ENCODE data around the gene NCBP1.

NCBP1 gene

GRCh38 chr9:97627624-97628023 is 6.0 kb upstream of the NCBP1 start:
- no peak for DNase-seq

GRCh38 chr9:97628668-97629067 is 5.0 kb upstream of the NCBP1 start:
- no peak for DNase-seq

GRCh38 chr9:97629156-97629555 is 4.5 kb upstream of the NCBP1 start:
- no peak for DNase-seq

- no peak for DNase-seq
These were observed 3.0 kb upstream of the NCBP1 start for GRCh38 chr9:97630591-97630990.

- DNase-seq: peak; percentile 45
These were observed 1.2 kb upstream of the NCBP1 start for GRCh38 chr9:97632248-97632984.

- no peak for DNase-seq
These were observed 354 bp downstream of the NCBP1 start for GRCh38 chr9:97633859-97634490.

- no peak for DNase-seq
These were observed 1.4 kb downstream of the NCBP1 start for GRCh38 chr9:97635026-97635425.

- DNase-seq: no peak
These were observed 3.3 kb downstream of the NCBP1 start for GRCh38 chr9:97636903-97637302.

- peak; percentile 8 for DNase-seq
These were observed 5.0 kb downstream of the NCBP1 start for GRCh38 chr9:97638666-97639065.

GRCh38 chr9:97640325-97640724 is 6.7 kb downstream of the NCBP1 start:
- DNase-seq: no peak

GRCh38 chr9:97645720-97646119 is 12.1 kb downstream of the NCBP1 start:
- DNase-seq: no peak

- no peak for DNase-seq
These were observed 14.4 kb downstream of the NCBP1 start for GRCh38 chr9:97647996-97648395.

GRCh38 chr9:97651646-97652045 is 18.0 kb downstream of the NCBP1 start:
- DNase-seq: no peak

GRCh38 chr9:97658707-97659106 is 25.1 kb downstream of the NCBP1 start:
- no peak for DNase-seq

GRCh38 chr9:97659771-97660170 is 26.1 kb downstream of the NCBP1 start:
- no peak for DNase-seq

- DNase-seq: no peak
These were observed 26.7 kb downstream of the NCBP1 start for GRCh38 chr9:97660340-97660739.

- no peak for DNase-seq
These were observed 27.2 kb downstream of the NCBP1 start for GRCh38 chr9:97660847-97661246.

GRCh38 chr9:97665742-97666141 is 32.1 kb downstream of the NCBP1 start:
- no peak for DNase-seq

GRCh38 chr9:97666907-97667686 is 33.5 kb downstream of the NCBP1 start:
- no peak for DNase-seq

- DNase-seq: peak; percentile 44
These were observed 34.9 kb downstream of the NCBP1 start for GRCh38 chr9:97668485-97668884.

GRCh38 chr9:97670586-97670985 is 37.0 kb downstream of the NCBP1 start:
- no peak for DNase-seq

- no peak for DNase-seq
These were observed 38.8 kb downstream of the NCBP1 start for GRCh38 chr9:97672403-97672802.

GRCh38 chr9:97673922-97674321 is 40.3 kb downstream of the NCBP1 start:
- DNase-seq: no peak

GRCh38 chr9:97675655-97676054 is 42.0 kb downstream of the NCBP1 start:
- no peak for DNase-seq
